ENCODE measurements around the gene RPL29.

- TF ChIP-seq CTCF (IDR thresholded peaks at IDR 0.05): no peak
- no peak for TF ChIP-seq POLR2A (IDR thresholded peaks at IDR 0.05)
Observed at GRCh38 chr3:51948016-51948580, 47.6 kb downstream of the RPL29 start.
